ENCODE measurements around the gene HSD17B2. TPM values are rescaled to one million over a fixed set of nuclear protein-coding genes. Genes with fewer than 3 reads are reported as not detected.

The HSD17B2 gene
- polyA plus RNA-seq, 3 donors, result 11.0 to 18.0 (median 13.5) TPM

DNA sequence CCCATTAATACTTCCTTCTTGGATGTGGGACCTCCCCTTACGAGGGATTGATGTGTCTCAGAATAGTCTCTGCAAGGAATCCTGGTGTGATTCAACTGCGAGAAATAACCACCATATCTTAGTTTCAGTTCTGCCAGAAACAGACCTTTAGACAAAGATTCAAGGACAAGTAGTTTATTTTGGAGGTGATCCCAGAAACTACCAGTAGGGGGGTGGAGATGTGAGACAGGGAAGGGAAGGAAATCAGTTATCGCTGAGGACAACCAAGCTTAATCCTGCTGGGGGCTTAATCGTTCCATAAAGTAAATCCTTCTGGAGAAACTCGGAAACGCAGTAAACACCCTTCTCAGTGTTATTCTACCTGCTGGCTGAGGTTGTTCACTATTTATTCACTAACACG, 18.8 kb upstream of the HSD17B2 start:
- no peak for DNase-seq

DNA sequence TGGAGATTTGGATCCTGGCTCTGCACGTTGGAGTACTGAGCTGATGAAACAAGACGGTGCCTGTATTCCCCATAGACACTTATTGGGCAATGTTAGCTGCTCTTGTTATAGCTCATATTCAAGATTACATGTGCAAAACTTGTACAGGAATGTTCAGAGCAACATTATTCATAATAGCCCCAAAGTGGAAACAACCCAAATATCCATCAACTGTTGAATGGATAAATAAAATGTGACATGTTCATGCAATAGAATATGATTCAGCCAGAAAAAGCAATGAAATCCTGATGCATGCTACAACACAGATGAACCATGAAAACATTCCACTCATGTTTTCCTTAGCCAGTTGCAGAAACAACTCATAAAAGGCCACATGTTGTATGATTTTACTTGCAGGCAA, 18.1 kb upstream of the HSD17B2 start:
- no peak for DNase-seq

DNA sequence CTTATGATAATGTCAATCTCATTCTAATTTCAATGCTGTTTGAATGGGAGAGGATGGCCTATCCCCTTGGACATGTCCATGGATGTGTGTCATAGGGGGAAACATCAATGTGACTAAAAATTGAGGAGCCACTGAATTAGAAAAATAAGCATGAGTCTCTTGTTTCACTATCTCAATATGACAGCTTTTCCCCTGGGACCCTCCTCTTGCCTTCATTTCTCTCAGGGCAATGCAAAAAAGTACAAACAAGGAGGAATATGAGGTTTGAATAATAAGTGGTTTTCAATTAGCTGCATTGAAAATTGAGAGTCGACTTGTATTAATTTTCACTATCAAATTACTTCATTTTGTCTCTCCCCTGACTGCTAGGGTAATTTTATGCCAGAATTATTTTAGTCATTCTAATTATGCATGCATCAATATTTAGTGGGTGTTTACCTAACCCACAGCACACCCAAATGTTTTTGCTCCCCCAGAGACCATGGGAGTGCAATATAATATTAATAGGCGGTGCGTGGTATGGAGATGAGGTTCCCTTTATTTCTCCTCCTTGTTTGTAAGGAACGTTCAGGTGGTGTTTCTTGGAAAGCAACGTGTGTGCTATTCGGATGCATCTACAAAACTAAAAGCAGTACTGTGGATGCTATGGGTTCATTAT, 17.0 kb upstream of the HSD17B2 start:
- no peak for DNase-seq

DNA sequence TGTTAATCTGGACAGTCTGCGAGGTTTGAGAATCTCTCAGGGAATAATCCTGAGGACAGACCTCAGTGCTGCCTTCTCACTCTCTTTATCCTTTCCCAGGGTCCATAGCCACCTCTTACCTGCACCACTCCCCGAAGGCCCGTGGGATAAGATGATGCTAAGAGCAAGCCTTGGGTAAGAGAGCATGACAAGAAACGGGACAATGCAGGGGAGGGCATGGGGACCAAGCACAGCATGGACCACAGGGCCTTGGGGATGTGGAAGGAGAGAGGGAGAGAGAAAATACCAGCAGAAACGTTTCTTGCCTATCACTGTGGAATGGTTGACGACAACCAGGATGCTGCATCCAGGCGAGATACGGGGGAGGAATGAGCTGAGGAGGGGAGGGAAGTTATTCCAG, 15.5 kb upstream of the HSD17B2 start:
- no peak for DNase-seq

DNA sequence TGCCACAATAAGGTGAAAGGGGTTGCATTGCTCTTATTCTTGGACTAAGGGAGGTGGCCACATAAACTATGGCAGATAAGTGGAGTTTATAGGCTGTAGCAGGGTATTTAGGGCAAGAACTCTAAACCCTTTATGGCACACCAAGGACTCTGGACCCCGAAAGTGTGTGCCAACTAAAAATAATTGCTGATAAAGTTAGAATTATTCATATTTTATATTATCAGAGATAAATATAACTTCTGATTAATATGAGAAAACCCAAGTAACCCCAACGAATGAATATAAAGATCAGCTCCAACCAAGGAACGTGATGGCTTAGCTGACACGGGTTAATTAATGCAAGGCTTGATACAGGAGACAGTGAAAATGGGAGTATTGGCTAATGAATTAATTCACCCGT, 15.0 kb upstream of the HSD17B2 start:
- DNase-seq, result no peak

DNA sequence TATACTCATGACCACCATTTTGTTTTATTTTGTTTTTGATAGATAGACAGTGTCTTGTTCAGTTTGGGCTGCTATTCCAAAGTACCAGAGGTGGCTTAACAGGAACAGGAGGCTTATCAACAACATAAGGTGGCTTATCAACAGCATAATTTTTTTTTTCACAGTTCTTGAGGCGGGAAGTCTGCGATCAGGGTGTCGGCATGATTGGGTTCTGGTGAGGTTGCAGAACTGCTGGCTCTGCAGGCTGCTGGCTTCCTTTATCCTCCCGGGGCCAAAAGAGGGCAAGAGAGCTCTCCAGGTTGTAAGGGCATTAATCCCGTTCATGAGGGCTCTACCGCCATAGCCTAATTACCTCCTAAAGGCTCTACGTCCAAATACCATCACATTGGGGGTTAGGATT, 11.8 kb upstream of the HSD17B2 start:
- no peak for DNase-seq

DNA sequence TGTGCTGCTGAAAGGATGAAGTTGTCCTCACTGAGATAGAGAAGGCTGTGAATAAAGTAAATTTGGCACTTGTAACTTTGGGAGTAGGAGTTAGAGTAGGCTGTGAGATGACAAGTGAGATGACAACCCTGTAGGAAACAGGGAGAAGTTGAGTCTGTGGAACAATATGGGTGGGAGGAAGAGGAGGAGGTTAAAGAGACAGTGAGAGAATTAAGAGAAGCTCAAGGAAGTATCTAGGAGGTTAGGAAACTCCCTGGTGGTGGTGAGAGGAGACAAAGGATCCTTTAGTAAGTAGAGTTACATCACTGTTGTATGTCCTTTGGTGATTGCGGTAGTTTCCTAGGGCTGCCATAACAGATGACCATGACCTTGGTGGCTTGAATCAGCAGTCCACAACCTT, 10.7 kb upstream of the HSD17B2 start:
- no peak for DNase-seq

DNA sequence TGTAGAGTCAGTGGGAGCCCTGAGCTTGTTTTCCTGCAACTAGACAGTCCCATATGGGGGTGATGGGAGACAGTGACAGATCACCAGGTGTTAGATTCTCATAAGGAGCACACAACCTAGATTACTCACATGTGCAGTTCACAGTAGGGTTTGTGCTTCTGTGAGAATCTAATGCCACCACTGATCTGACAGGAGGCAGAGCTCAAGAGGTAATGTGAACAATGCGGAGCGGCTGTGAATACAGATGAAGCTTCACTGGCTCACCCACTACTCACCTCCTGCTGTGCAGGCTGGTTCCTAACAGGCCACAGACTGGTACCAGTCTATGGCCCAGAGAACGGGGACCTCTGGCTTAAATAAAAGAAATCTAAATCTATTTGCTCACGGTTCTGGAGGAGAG, 10.2 kb upstream of the HSD17B2 start:
- no peak for DNase-seq

DNA sequence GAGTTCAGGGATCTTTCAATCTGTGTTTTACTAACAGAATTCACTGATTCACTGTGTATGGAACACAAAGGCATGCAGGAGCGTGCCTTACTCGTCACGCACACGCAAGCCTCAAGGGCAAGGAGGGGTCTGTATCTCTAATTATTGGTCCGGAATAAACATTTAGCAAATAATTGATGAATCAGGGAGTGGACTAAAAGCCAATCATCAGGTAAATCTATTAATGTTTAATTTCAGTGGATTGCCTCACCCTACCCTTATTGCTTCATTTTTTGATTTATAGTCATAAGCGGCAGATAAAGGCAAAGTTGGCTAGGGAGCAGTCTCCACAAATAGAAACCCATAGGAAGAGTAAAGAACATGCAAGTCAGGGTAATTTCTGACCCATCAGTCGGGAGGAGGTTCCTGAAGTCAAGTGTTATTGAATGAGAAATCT, 7.4 kb upstream of the HSD17B2 start:
- DNase-seq, result no peak

DNA sequence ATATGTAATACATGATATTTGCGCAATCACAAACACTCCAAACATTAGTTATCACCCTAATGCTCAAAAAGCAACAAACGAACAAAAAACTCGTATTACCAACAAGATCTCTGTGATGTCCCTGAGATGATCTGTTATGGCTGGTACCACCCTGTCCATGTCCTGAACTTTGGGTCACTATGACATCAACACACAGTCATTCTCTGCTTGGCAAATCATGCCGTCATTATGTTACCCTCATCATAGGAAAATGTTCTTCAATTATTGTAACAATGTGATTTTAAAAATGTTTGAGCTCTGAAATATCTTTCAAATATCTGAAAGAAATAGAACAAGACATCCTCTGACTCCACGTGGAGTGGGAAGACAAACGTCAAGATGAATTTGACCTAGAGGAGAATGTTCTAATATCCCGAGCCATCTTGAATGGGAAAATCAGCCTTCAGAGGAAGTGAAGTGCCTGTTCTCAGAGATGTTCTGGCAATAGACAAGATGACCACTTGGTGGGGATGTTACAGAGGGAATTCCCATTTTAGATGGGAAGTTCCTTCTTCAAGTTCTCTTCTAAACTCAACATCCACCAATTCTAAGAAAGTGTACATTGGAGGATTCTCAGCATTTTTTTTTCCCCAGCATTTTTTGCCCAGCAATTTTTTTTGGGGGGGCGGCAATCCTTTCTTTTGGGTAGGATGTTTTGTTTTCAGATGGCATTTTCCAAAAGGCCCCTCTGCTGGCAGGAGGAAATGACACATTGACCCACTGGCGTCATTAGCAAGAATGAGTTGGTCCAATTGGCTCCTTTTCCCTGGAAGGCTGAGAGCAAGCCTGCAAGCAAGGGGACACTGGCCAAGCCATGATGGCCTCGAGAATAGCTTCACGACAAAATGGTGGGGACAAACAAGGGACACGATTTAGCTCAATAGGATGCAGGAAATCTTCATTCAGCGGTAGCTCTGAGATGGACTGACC, 3.7 kb upstream of the HSD17B2 start:
- peak; percentile 50 for DNase-seq

DNA sequence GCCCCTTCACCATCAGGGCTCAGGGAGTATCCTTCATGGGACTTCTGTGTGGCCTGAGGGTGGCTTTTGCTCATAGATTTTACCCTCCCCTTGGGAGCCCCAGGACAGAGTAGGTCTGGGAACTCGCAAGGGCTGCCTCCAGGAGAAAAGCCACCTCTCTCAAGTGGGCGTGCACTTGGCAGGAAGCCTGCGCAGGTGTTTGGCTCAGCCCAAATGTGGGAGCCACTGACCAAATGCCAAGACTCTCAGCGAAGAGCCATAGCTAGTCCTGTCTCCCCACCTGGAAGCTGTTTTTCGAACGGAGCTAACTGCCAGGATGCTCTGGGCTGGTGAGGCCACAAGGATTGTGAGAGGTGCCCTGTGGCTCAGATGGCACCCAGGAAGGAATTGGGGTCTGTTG, 2.0 kb upstream of the HSD17B2 start:
- DNase-seq, result no peak

DNA sequence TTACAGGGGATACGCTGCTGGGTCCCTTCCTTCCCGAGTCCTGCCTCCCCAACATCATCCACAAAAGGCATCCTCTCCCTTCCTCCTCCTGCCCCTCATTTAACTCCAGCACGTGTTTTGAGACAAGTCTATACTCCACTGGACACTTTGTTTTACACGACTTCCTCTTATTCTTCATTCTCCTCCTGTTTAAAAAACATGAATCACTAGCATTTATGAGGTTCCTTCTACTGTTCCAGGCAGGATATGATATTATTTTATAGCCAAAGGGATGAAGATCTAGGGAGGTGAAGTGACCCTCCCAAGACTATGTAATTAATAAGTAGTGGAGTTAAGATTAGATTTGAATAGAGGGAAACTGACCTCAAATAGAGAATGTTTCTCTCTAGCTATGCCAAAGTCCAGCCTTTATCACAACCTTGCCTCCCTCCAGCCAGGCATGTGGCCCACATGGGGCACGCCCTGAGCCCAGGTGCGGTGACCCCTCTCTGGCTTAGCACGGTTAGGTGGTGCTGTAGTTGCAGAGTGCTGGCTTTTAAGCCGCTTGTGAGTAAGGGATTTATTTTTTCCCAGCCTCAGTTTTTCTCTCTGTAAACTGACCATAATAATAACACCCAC, 1.3 kb upstream of the HSD17B2 start:
- no peak for DNase-seq

DNA sequence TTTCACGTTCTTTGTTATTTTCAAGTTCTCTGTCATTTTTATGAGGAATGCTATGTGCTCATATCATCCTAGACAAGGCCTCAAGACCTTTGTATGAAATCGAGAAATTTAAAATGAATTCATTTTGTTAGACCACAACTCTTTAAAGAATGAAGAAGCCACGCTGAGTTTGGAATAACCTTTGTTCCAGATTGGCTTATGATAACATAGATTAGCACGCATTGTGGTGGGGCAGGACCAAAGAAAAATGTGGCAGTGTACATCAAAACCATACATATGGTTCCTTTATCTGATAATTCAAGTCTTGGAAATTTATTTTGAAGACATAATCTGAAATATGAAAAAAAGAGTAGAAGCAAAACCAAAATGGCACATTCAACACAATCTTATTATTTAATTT, 2.2 kb downstream of the HSD17B2 start:
- no peak for DNase-seq

DNA sequence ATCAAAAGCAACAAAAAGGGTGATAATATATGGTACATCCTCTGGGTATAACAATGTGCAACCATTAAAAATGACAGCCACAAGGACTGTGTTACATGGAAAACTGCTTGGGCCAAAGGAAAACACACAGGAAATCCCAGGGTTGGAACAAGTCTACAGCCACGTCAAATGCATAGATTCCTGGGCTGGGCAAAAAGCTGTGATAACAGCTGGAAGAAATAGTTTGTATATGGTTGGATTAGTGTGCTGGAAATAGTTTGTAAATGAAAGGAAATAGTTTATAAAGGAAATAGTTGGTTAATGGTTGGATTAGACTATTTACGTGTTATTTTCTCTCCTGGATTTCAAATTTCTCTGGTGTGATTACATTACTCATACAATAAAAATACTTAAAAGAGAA, 2.6 kb downstream of the HSD17B2 start:
- DNase-seq, result no peak

DNA sequence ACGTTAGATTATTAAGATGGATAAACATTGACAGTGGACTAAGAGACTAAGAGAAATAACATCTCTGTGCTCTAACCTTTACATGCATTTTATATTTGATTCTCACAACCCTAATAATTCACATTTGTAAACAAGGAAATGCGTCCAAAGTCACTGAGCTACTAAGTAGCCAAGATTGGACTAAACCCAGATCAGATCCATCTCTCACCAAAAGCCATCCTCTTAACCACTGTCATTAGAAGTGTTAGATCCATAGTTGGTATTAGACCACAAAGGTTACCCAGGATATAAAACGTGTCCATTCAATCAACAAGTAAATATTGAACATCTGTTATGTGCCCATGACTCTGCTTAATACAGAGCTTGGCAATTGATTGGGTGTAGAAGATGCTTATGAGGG, 5.2 kb downstream of the HSD17B2 start:
- no peak for DNase-seq

DNA sequence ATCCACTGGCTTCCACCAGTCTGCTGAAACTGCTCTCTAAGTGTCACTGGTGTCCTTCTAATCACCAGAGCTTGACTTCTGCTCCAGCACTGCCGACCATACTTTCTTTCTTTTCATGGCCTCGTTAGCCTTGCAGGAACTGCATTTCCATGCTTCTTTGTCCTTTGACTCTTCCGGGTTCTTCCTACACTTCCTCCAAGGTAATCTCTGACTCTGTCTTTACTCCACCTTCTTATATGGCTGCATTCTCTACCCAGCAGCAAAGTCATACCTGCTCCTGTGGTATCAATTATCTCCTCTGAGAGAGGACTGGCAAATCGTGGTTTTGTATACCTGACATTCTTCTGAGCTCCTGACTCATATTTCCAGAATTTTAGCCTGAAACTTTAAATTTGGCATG, 6.5 kb downstream of the HSD17B2 start:
- DNase-seq, result no peak

DNA sequence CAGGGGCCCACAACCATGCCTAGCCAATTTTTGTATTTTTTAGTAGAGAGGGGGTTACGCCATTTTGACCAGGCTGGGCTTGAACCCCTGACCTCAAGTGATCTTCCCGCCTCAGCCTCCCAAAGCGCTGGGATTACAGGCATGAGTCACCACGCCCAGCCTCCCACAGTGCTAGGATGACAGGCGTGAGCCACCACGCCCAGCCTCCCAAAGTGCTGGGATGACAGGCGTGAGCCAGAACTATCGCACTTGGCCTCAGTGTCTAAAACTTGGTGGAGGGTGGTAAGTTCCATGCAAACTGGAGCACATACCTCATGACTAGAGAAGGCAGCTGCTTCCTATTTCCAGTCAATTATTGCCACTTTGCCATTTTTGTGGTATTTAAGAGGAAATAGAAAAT, 7.1 kb downstream of the HSD17B2 start:
- no peak for DNase-seq

DNA sequence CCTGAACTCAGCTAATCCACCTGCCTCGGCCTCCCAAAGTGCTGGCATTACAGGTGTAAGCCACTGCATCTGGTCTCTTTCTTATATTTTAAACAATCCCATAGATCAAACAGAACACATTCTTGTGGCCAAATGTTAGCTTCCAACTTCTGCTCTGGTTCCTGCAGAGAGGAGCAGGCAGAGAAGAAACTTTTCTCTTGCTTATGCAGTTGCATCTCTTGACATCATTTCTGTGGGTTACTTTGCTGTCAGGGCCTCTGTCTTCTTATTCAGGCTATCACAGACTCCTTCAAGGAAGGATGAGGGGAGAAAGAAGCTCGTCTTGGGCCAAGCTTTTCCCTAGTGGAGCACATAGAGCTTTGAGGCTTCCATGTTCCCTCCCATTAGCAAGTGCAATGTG, 7.8 kb downstream of the HSD17B2 start:
- no peak for DNase-seq

DNA sequence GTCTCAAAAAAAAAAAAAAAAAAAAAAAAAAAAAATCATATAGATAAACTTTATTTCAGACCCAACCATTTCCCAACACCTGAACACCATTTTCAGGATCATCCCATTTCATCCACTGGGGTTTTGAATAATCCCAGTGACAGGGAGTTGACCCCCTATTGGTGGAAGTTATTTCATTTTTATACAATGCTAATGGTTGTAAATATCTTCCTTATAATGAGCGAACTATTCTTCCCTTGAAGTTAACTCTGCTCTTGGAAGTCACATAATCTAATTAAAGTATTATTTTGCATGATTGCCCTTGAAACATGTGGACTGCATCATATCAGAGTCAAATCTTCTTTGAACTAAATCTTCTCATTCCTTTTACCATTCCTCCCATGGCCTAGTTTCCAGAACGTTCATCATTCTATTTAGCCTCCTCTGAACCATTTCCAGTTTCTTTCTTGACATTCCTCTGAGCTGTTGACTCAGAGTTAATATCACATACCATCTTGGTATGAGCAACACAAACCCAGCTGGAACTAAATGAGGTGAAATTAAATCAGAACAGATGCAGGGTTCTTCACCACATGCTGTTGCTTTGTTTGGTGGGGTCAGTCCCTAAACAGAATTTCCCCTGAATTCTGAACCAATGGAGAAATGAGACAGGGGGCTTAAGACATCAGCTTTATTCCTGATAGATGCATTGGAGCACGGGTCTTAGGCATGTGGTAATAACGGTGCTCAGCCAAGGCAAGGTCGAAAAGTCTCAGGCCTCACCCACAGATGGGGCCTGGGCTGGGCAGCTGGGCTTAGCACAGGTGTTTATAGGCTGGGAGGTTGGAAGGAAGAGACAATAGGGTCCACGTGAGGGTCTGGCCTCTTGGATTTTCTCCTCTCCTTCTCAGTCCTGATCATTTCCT, 8.9 kb downstream of the HSD17B2 start:
- peak; percentile 70 for DNase-seq

DNA sequence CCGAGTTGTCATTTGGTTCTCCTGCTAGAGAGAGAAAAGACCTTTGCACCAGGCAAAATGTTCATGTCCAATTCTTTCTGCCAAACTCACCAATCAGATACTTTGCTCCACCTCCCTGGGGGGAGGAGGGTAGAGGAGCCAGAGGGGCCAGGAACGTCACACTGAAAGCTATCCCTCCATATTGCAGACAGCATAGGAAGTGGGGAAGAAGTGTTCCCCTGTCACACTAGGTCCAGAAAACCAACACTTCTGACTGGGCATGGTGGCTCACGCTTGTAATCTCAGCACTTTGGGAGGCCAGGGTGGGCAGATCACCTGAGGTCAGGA, 9.5 kb downstream of the HSD17B2 start:
- no peak for DNase-seq

DNA sequence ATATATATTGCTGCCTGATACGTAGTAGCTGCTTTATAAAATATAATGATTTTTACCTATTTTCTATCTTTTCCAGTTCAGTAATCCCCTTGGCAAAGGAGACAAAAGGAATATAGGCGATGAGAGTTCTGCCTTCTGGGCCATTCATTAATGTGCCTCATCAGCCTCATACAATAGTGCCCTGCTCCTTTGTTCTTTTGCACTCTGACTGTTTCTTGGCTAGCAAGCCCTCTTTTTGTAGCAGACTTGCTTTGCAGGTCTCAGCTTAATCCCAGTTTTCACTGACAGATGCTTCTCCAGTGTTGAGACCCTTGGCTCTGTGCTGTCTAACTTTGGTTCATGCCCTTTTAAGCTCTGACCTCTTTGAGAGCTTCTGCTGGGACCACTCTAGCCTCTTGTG, 10.4 kb downstream of the HSD17B2 start:
- DNase-seq, result no peak

DNA sequence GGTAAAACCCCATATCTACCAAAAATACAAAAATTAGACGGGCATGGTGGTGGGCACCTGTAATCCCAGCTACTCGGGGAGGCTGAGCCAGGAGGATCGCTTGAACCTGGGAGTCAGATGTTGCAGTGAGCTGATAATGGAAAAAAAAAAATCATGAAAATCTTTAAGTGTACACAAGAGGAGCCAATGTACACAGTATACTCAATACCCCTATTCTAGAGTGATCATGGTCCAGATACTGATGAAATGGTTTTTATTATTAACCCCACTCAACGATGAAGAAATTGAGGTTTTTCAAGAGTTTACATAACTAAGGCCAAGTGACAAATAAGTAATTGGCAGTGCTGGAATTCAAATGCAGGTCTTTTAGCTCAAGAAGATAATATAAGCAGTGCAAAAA, 11.5 kb downstream of the HSD17B2 start:
- DNase-seq, result no peak

Data from renal pelvis (tissue), 4 donors.